ENCODE measurements around the gene SHE.

DNA sequence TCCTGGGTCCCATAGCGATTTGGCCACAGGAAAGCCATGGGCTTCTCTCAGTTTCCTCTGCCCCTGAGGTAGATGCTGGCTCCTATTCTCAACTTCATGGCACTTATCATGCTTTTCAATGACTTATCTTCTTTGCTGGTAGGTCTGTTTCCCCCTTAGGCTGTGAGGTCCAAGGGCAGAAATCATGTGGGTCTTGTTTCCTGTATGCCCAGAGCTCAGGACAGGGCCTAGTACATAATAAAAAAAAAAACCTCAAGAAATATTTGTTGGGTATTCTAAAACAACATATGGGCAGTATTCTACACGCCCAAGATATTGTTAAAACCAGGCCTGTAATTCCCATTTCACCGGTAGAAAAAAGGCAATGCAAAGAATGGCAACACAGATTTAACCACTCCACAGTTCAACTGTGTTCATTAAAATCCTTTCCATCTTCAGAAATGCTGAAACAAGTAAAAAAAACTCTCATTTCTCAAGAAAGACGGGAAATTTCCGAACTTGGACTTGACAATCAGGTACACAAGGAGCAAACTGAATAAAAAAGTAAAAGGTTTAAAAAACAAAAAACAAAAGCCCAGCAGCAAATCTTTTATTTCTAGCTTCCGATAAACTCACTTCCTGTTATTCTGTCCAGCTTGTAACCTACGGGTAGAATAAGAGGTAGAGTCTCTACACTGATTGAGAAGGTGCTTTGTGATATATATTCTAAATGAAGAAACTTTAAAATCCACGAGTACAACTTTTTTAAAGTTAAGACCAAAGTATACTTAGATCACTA, 6.5 kb downstream of the SHE start:
- no peak for TF ChIP-seq CTCF (IDR thresholded peaks at IDR 0.05)
- no peak for TF ChIP-seq POLR2AphosphoS5 (IDR thresholded peaks at IDR 0.05)
- no peak for TF ChIP-seq POLR2A (IDR thresholded peaks at IDR 0.05)
